A549 (cell line): ENCODE measurements around the gene FUT8. TPM values are rescaled to one million over a fixed set of nuclear protein-coding genes. Genes with fewer than 3 reads are reported as not detected.
A peak's percentile ranks its signal among the peaks of the same experiment; 100 is the strongest.

ENCODE experiments used
- ATAC-seq, 2 experiments: fragments of 200-7000 bp in 1 of 2; fragments of >200 bp in 1 of 2; cut with Nextera tagmentation in 1 of 2; cut with Tn5 transposase in 1 of 2; 3 replicates each; pipeline versions ENCODE4 v1.8.0 to v1.9.1; 2018 to 2020; ENCODE audit warnings: mild to moderate bottlenecking in 1 of 2, moderate library complexity in 1 of 2
- CTCF ChIA-PET: fragments of 300-600 bp; sonication (Branson Sonifier 250); formaldehyde crosslinking; extraction: SDS; loops from one replicate; lab custom pipeline; 2021; ENCODE audit warnings: antibody characterized with exemption, inconsistent platforms; lab: Yijun Ruan, JAX
- POLR2A ChIA-PET: fragments of 350-600 bp; formaldehyde crosslinking; extraction: SDS; loops from one replicate; lab custom pipeline; 2021; ENCODE audit warnings: antibody characterized with exemption, inconsistent platforms; lab: Yijun Ruan, JAX
- DNase-seq, 2 experiments: peaks; one replicate each; pipeline versions ENCODE4 v3.0.0 to v3.0.0-alpha.2; 2011 to 2016; ENCODE audit warnings: low read depth in 1 of 2, low spot score in 1 of 2
- FAIRE-seq: peaks from 2 replicates; lab custom pipeline; 2011; peaks lifted over from hg19 to GRCh38; lab: Jason Lieb, UNC
- H3K27ac ChIP-seq, 2 experiments: fragments of >200 bp; sonication (Bioruptor Twin); formaldehyde crosslinking; 3 replicates each; pipeline ENCODE4 v1.5.1; 2016 to 2017
- H3K4me1 ChIP-seq: fragments of >200 bp; sonication (Bioruptor Twin); formaldehyde crosslinking; 3 replicates; pipeline ENCODE4 v1.6.1; 2016
- H3K4me2 ChIP-seq: fragments of >200 bp; sonication (Bioruptor Twin); formaldehyde crosslinking; 3 replicates; pipeline ENCODE4 v1.6.1; 2016
- H3K4me3 ChIP-seq: fragments of >200 bp; sonication (Bioruptor Twin); formaldehyde crosslinking; 3 replicates; pipeline ENCODE4 v1.5.1; 2016
- H3K9me3 ChIP-seq: fragments of >200 bp; sonication (Bioruptor Twin); formaldehyde crosslinking; 3 replicates; pipeline ENCODE4 v1.6.1; 2016
- CBX2 ChIP-seq: fragments of 200-600 bp; sonication (generic); IDR thresholded peaks from 2 replicates; pipeline ENCODE4 v1.6.1; 2016; ENCODE audit warnings: low read depth, mild to moderate bottlenecking, borderline replicate concordance
- CBX8 ChIP-seq: fragments of 200-600 bp; sonication (generic); IDR thresholded peaks from 2 replicates; pipeline ENCODE4 v1.6.1; 2016
- CEBPB ChIP-seq, 2 experiments: fragments of >200 bp in 1 of 2; sonication (Bioruptor Twin) in 1 of 2; formaldehyde crosslinking in 1 of 2; IDR thresholded peaks; 2 replicates each; pipeline ENCODE4 v1.6.1; 2012 to 2016
- CHD4 ChIP-seq: fragments of 200-600 bp; sonication (generic); IDR thresholded peaks from 2 replicates; pipeline ENCODE4 v1.6.1; 2016; ENCODE audit warnings: antibody characterized with exemption, mild to moderate bottlenecking, borderline replicate concordance
- EHF ChIP-seq: fragments of 250-450 bp; sonication (Bioruptor Pico); IDR thresholded peaks from 2 replicates; pipeline ENCODE4 v1.5.0; 2020; ENCODE audit warnings: mild to moderate bottlenecking
- EP300 ChIP-seq, 2 experiments: fragments of >200 bp; sonication (Bioruptor Twin); formaldehyde crosslinking; IDR thresholded peaks; 2 replicates in 1 of 2; 3 replicates in 1 of 2; pipeline ENCODE4 v1.6.1; 2016 to 2017
- FOSL2 ChIP-seq, 2 experiments: fragments of 450-650 bp in 1 of 2; fragments of >200 bp in 1 of 2; sonication (Bioruptor Twin) in 1 of 2; formaldehyde crosslinking; IDR thresholded peaks; 2 replicates each; pipeline versions ENCODE4 v1.5.0 to v1.6.1; 2016 to 2020; ENCODE audit warnings: mild to moderate bottlenecking in 1 of 2, moderate library complexity in 1 of 2
- HDAC2 ChIP-seq: fragments of 200-600 bp; sonication (generic); IDR thresholded peaks from 2 replicates; pipeline ENCODE4 v1.6.1; 2016
- HEYL ChIP-seq: fragments of 250-450 bp; sonication (Bioruptor Pico); IDR thresholded peaks from 2 replicates; pipeline ENCODE4 v1.8.0; 2021; ENCODE audit warnings: mild to moderate bottlenecking, moderate library complexity
- HOXA7 ChIP-seq: fragments of 250-450 bp; sonication (Bioruptor Pico); IDR thresholded peaks from 2 replicates; pipeline ENCODE4 v1.5.0; 2020; ENCODE audit warnings: mild to moderate bottlenecking, moderate library complexity
- HOXB13 ChIP-seq: fragments of 250-450 bp; sonication (Bioruptor Pico); IDR thresholded peaks from 2 replicates; pipeline ENCODE4 v1.5.0; 2020; ENCODE audit warnings: low read depth, mild to moderate bottlenecking, moderate library complexity
- KDM1A ChIP-seq: fragments of 200-600 bp; sonication (generic); IDR thresholded peaks from 2 replicates; pipeline ENCODE4 v1.6.1; 2016; ENCODE audit warnings: low read depth, mild to moderate bottlenecking
- MAFK ChIP-seq: fragments of 450-650 bp; IDR thresholded peaks from 2 replicates; pipeline ENCODE4 v1.6.1; 2014; ENCODE audit not compliant: partially characterized antibody
- NFE2L2 ChIP-seq: fragments of 150-350 bp; conservative IDR thresholded peaks from 2 replicates; pipeline ENCODE4 v1.6.1; 2014; ENCODE audit warnings: low read length
- NPAS2 ChIP-seq: fragments of 250-450 bp; sonication (Bioruptor Pico); IDR thresholded peaks from 2 replicates; pipeline ENCODE4 v1.8.0; 2022; ENCODE audit warnings: mild to moderate bottlenecking, moderate library complexity, borderline replicate concordance
- PHF8 ChIP-seq: fragments of 200-600 bp; sonication (generic); IDR thresholded peaks from 2 replicates; pipeline ENCODE4 v1.6.1; 2016; ENCODE audit warnings: low read depth, mild to moderate bottlenecking, antibody characterized with exemption, moderate library complexity, borderline replicate concordance
- RARB ChIP-seq: fragments of 250-450 bp; sonication (Bioruptor Pico); IDR thresholded peaks from 2 replicates; pipeline ENCODE4 v1.8.0; 2021; ENCODE audit warnings: mild to moderate bottlenecking, moderate library complexity
- RFX5 ChIP-seq: fragments of 450-650 bp; IDR thresholded peaks from 2 replicates; pipeline ENCODE4 v1.7.1; 2014; ENCODE audit warnings: antibody characterized with exemption, mild to moderate bottlenecking, moderate library complexity
- RNF2 ChIP-seq: fragments of 200-600 bp; sonication (generic); IDR thresholded peaks from 2 replicates; pipeline ENCODE4 v1.6.1; 2016; ENCODE audit warnings: low read depth, mild to moderate bottlenecking, antibody characterized with exemption, moderate library complexity, borderline replicate concordance
- TFCP2L1 ChIP-seq: fragments of 250-450 bp; sonication (Bioruptor Pico); IDR thresholded peaks from 2 replicates; pipeline ENCODE4 v1.5.0; 2021; ENCODE audit warnings: mild to moderate bottlenecking
- ZNF302 ChIP-seq: fragments of 250-450 bp; sonication (Bioruptor Pico); IDR thresholded peaks from 2 replicates; pipeline ENCODE4 v1.9.0; 2021; ENCODE audit warnings: inconsistent platforms, mild to moderate bottlenecking, moderate library complexity
- ZSCAN20 ChIP-seq: fragments of 250-450 bp; sonication (Bioruptor Pico); IDR thresholded peaks from 2 replicates; pipeline ENCODE4 v1.8.0; 2022; ENCODE audit warnings: mild to moderate bottlenecking, moderate library complexity
- WGBS: methylation state at CpG from one replicate; pipeline ENCODE4 v1.1.6; 2017; ENCODE audit errors: missing lambda C conversion rate; 5-methylcytosine and 5-hydroxymethylcytosine counted together
- polyA plus RNA-seq, 4 experiments: library from polyadenylated mRNA; depleted of rRNA in 3 of 4; stranded (reverse); fragments of >200 nt; fragmentation: RNase III in 1 of 4; extraction: RNeasy Plus Mini Kit Qiagen cat#74134 plus additional on column Dnase treatment in 1 of 4; gene quantifications; 2 replicates in 3 of 4; 3 replicates in 1 of 4; pipeline ENCODE4 v1.2.3, GENCODE V29; 2011 to 2017
- TF ChIP-seq, protein P1 (sequence below): IDR thresholded peaks from 2 replicates; pipeline ENCODE4 v1.6.1; 2012
- TF ChIP-seq, protein P2 (sequence below): IDR thresholded peaks from 2 replicates; pipeline ENCODE4 v1.6.1; 2012
- TF ChIP-seq, protein P3 (sequence below): fragments of 200-600 bp; sonication (generic); IDR thresholded peaks from 2 replicates; pipeline ENCODE4 v1.6.1; 2016; ENCODE audit warnings: antibody characterized with exemption, mild to moderate bottlenecking, moderate library complexity

Gene FUT8
- polyA plus RNA-seq, 2 of the 4 experiments (the other 2 are of a cell fraction): 20.3 to 22.9 TPM

GRCh38 chr14:65594882-65595237, 182.3 kb downstream of the FUT8 start (continued):
- TF ChIP-seq EHF (CRISPR knock-in tag) (no peak), FOSL2 (IDR thresholded peaks at IDR 0.05) (no peak), FOSL2 (CRISPR knock-in tag; IDR thresholded peaks at IDR 0.05) (no peak), CBX8 (no peak), MAFK (no peak), HOXA7 (CRISPR knock-in tag) (no peak)

DNA sequence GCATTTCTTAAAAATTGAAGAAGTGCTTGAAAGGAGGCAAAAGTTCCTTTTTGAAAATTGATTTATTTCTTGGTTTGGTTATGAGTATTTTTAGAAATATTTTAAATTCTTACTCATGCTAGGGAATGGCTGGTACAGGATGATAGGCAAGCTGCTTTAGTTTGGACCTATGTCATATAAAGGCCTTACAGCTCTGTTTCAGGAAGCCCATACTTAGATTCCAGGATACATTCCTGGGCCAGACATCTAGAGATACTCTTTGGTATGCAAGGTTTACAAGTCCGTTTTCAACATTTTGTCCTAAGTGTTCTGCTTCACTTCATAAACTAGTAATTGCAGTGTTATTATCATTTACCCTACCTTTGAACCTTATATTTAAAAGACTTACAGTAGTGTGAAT, 186.8 kb downstream of the FUT8 start:
- no peak for FAIRE-seq
- 0% methylated on average over 1 of the region's 1 CpG for WGBS
- H3K27ac ChIP-seq: no peak overlapping the region

GRCh38 chr14:65600742-65601141, 188.2 kb downstream of the FUT8 start:
- no peak for ATAC-seq
- 48% methylated on average over 3 of the region's 3 CpGs for WGBS
- POLR2A ChIA-PET: no interaction called here
- no peaks in the 10 kb centered on the region for H3K9me3 ChIP-seq
- TF ChIP-seq CEBPB (IDR thresholded peaks at IDR 0.05) (no peak), EHF (CRISPR knock-in tag) (no peak), CBX2 (no peak), FOSL2 (IDR thresholded peaks at IDR 0.05) (no peak), FOSL2 (CRISPR knock-in tag; IDR thresholded peaks at IDR 0.05) (no peak), HEYL (CRISPR knock-in tag) (no peak), HDAC2 (no peak), KDM1A (no peak), ZNF302 (no peak), RFX5 (no peak), ZSCAN20 (no peak), PHF8 (no peak), RNF2 (no peak), RARB (CRISPR knock-in tag) (no peak), HOXB13 (no peak)
- TF ChIP-seq, protein P1, sequence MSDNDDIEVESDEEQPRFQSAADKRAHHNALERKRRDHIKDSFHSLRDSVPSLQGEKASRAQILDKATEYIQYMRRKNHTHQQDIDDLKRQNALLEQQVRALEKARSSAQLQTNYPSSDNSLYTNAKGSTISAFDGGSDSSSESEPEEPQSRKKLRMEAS: no peak
- TF ChIP-seq, protein P2, sequence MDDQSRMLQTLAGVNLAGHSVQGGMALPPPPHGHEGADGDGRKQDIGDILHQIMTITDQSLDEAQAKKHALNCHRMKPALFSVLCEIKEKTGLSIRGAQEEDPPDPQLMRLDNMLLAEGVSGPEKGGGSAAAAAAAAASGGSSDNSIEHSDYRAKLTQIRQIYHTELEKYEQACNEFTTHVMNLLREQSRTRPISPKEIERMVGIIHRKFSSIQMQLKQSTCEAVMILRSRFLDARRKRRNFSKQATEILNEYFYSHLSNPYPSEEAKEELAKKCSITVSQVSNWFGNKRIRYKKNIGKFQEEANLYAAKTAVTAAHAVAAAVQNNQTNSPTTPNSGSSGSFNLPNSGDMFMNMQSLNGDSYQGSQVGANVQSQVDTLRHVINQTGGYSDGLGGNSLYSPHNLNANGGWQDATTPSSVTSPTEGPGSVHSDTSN: no peak
- TF ChIP-seq, protein P3, sequence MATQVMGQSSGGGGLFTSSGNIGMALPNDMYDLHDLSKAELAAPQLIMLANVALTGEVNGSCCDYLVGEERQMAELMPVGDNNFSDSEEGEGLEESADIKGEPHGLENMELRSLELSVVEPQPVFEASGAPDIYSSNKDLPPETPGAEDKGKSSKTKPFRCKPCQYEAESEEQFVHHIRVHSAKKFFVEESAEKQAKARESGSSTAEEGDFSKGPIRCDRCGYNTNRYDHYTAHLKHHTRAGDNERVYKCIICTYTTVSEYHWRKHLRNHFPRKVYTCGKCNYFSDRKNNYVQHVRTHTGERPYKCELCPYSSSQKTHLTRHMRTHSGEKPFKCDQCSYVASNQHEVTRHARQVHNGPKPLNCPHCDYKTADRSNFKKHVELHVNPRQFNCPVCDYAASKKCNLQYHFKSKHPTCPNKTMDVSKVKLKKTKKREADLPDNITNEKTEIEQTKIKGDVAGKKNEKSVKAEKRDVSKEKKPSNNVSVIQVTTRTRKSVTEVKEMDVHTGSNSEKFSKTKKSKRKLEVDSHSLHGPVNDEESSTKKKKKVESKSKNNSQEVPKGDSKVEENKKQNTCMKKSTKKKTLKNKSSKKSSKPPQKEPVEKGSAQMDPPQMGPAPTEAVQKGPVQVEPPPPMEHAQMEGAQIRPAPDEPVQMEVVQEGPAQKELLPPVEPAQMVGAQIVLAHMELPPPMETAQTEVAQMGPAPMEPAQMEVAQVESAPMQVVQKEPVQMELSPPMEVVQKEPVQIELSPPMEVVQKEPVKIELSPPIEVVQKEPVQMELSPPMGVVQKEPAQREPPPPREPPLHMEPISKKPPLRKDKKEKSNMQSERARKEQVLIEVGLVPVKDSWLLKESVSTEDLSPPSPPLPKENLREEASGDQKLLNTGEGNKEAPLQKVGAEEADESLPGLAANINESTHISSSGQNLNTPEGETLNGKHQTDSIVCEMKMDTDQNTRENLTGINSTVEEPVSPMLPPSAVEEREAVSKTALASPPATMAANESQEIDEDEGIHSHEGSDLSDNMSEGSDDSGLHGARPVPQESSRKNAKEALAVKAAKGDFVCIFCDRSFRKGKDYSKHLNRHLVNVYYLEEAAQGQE: no peak
- TF ChIP-seq, all 56 proteins: peak for 0
- peaks cover 24% of the 10 kb centered on the region; the same call in 2 of the 3 replicates for H3K4me1 ChIP-seq
- H3K4me3 ChIP-seq: no peak overlapping the region
- no peak for FAIRE-seq
- no peak overlapping the region; a peak in 1 of 6 replicates for H3K27ac ChIP-seq
- CTCF ChIA-PET: no interaction called here
- DNase-seq: no peak
- H3K4me2 ChIP-seq: peak overlapping the region; percentile 21; the same call in 2 of the 3 replicates

More for the DNA sequence above, 186.8 kb downstream of the FUT8 start:
- H3K9me3 ChIP-seq: no peaks in the 10 kb centered on the region
- ChIA-PET CTCF (interaction anchor here (2.7 kb wide), 1 partner anchor 435 kb away, joined by 8 read pairs; no protein-coding TSS in a partner anchor), POLR2A (no interaction called here)
- TF ChIP-seq ZSCAN20: no peak
- no peak for TF ChIP-seq NPAS2 (CRISPR knock-in tag)
- TF ChIP-seq CHD4: no peak
- TF ChIP-seq HOXA7 (CRISPR knock-in tag): no peak
- TF ChIP-seq CEBPB (IDR thresholded peaks at IDR 0.05): no peak
- no peak for TF ChIP-seq EHF (CRISPR knock-in tag)
- no peak for TF ChIP-seq TFCP2L1 (CRISPR knock-in tag)
- TF ChIP-seq CBX2: no peak
- TF ChIP-seq EP300 (IDR thresholded peaks at IDR 0.05): no peak
- TF ChIP-seq NFE2L2: no peak
- no peak for TF ChIP-seq HDAC2
- H3K4me1 ChIP-seq: peaks cover 29% of the 10 kb centered on the region
- ATAC-seq: no peak
- no peak for DNase-seq
- peak overlapping the region; percentile 5; the same call in 1 of the 3 replicates for H3K4me2 ChIP-seq
- no peak overlapping the region for H3K4me3 ChIP-seq
